ENCODE measurements around the gene IPO5. TPM values are rescaled to one million over a fixed set of nuclear protein-coding genes. Genes with fewer than 3 reads are reported as not detected.

Gene IPO5
- total and polyA plus RNA-seq, 2 of the 8 experiments (the other 6 are each of a cell fraction or from before 2014, with no cell fraction given) = 143 to 410 TPM

- Histone ChIP-seq H3K14ac (ENCODE audit: insufficient read length) (no peak overlapping the region), H2BK15ac (ENCODE audit: low read length) (no peak overlapping the region), H3K18ac (ENCODE audit: extremely low read depth, low read length) (no peak overlapping the region), H2BK12ac (ENCODE audit: low read depth, low read length) (no peak overlapping the region), H2BK20ac (ENCODE audit: low read length) (no peak overlapping the region), H3K23ac (ENCODE audit: insufficient read length) (no peak overlapping the region), H3K27ac (ENCODE audit: low read depth, low read length) (no peak overlapping the region), H4K5ac (ENCODE audit: insufficient read length, low read depth, low read length) (no peak overlapping the region), H3K23me2 (ENCODE audit: low read depth, low read length) (no peaks in the 10 kb centered on the region), H3K36me3 (ENCODE audit: control insufficient read depth in 2 of 4, insufficient read depth in 4 of 4, low read length in 3 of 4) (no peaks in the 10 kb centered on the region), H3K79me1 (ENCODE audit: low read depth, low read length) (no peaks in the 10 kb centered on the region), H4K8ac (ENCODE audit: extremely low read depth, insufficient read depth, low read length) (no peak overlapping the region), H4K20me1 (replicated peaks in 1 of 2; ENCODE audit: control insufficient read depth in 1 of 2, insufficient read depth in 2 of 2, low read length in 2 of 2) (no peaks in the 10 kb centered on the region), H3K4me3 (ENCODE audit: extremely low read depth in 1 of 4, insufficient read depth in 2 of 4, low read depth in 3 of 4, low read length in 4 of 4) (no peak overlapping the region), H4K91ac (replicated peaks; ENCODE audit: insufficient read length, low read length) (no peak overlapping the region), H3K79me2 (ENCODE audit: control insufficient read depth in 1 of 2, insufficient read depth in 2 of 2, low read length in 2 of 2) (no peaks in the 10 kb centered on the region), H3K4me1 (replicated peaks in 1 of 4; ENCODE audit: control insufficient read depth in 3 of 4, insufficient read depth in 4 of 4, low read length in 3 of 4) (peaks cover 0 to 3% (median under 1%) of the 10 kb centered on the region in 4 experiments; a peak in 2 of 7 replicates), H3K9me3 (ENCODE audit: insufficient read depth in 2 of 2, low read depth in 1 of 2, low read length in 1 of 2) (no peaks in the 10 kb centered on the region), H2AFZ (ENCODE audit: low read length) (no peak overlapping the region; the same call in 1 of the 2 replicates), H3K4me2 (ENCODE audit: insufficient read depth in 1 of 2, low read depth in 2 of 2, low read length in 2 of 2) (no peak overlapping the region), H3K9ac (replicated peaks in 1 of 4; ENCODE audit: extremely low read depth in 1 of 4, low read depth in 3 of 4, low read length in 3 of 4) (no peak overlapping the region), H3K27me3 (replicated peaks in 1 of 4; ENCODE audit: control insufficient read depth in 3 of 4, extremely low read depth in 1 of 4, insufficient read depth in 3 of 4, low read length in 3 of 4) (no peaks in the 10 kb centered on the region), H3K4ac (replicated peaks; ENCODE audit: insufficient read length, low read depth, low read length) (no peak overlapping the region), H2BK120ac (replicated peaks; ENCODE audit: low read depth, low read length) (no peak overlapping the region), H3K56ac (replicated peaks; ENCODE audit: insufficient read length, low read depth, low read length) (no peak overlapping the region), H2BK5ac (ENCODE audit: low read depth, low read length) (no peak overlapping the region), H2AK5ac (ENCODE audit: low read depth, low read length) (no peak overlapping the region)
- CTCF ChIA-PET (ENCODE audit: partially characterized antibody) = interaction anchor here (1.3 to 3.6 kb wide), 4 partner anchors 8 to 79 kb away, joined by 3 to 16 read pairs (median 4); partner anchors contain the start of gene IPO5
- TF ChIP-seq SIN3A (conservative IDR thresholded peaks at IDR 0.05 in 1 of 2, IDR thresholded peaks at IDR 0.05 in 1 of 2; ENCODE audit: low read depth in 1 of 2, low read length in 2 of 2) (no peak), HDAC2 (IDR thresholded peaks at IDR 0.05; ENCODE audit: borderline replicate concordance in 1 of 2, low read depth in 2 of 2, low read length in 2 of 2) (no peak), E2F6 (IDR thresholded peaks at IDR 0.05) (no peak), CHD2 (IDR thresholded peaks at IDR 0.05; ENCODE audit: low read length) (no peak), SP1 (IDR thresholded peaks at IDR 0.05; ENCODE audit: low read depth, low read length) (no peak), HDAC6 (IDR thresholded peaks at IDR 0.05; ENCODE audit: low read depth, low read length) (no peak)
- FAIRE-seq (no peak), DNase-seq (ENCODE audit: low read depth in 1 of 2, low spot score in 2 of 2) (no peak)
- 74% methylated on average over 5 of the region's 5 CpGs; no CpG with 5 or more reads in 1 of the 2 experiments for WGBS, 2 experiments (ENCODE audit: extremely low coverage in 1 of 2, insufficient coverage in 1 of 2, insufficient read length in 1 of 2, insufficient replicate concordance in 2 of 2, low coverage in 1 of 2, low lambda C conversion rate in 2 of 2, missing lambda C conversion rate in 1 of 2)
- POLR2A ChIA-PET (ENCODE audit: partially characterized antibody) = no interaction called here
These were observed 18.9 kb upstream of the IPO5 start for GRCh38 chr13:97934590-97934989.
